GM12872 (cell line): Measurements from ENCODE around the gene LILRB2.

ENCODE experiments used
- CTCF ChIP-seq: IDR thresholded peaks from 3 replicates; pipeline ENCODE4 v1.5.1; 2011; ENCODE audit warnings: low read depth, mild to moderate bottlenecking, low read length, moderate library complexity; ENCODE audit not compliant: insufficient read depth

Gene LILRB2

GRCh38 chr19:54298357-54299125, 17.6 kb upstream of the LILRB2 start:
- TF ChIP-seq CTCF = no peak

- 0 out of 3 replicates have a peak, but pooled peaks have one; percentile 13 for TF ChIP-seq CTCF
Measured at GRCh38 chr19:54297759-54298305, 16.9 kb upstream of the LILRB2 start.

GRCh38 chr19:54294539-54294938, 13.6 kb upstream of the LILRB2 start:
- no peak for TF ChIP-seq CTCF

- TF ChIP-seq CTCF = no peak
Measured at GRCh38 chr19:54287456-54287855, 6.5 kb upstream of the LILRB2 start.

GRCh38 chr19:54282686-54283470, 2.0 kb upstream of the LILRB2 start:
- no peak for TF ChIP-seq CTCF

- TF ChIP-seq CTCF = no peak
Measured at GRCh38 chr19:54279406-54279962, 1.4 kb downstream of the LILRB2 start.

GRCh38 chr19:54275951-54276350, 5.0 kb downstream of the LILRB2 start:
- TF ChIP-seq CTCF = no peak
